Astrocyte (in vitro differentiated cells and primary cell): ENCODE data around the gene DHRS9.

Source experiments
- CTCF ChIP-seq: IDR thresholded peaks from 2 replicates; pipeline ENCODE4 v1.5.1; 2011; ENCODE audit warnings: low read depth, mild to moderate bottlenecking, inconsistent platforms, low read length, moderate library complexity; ENCODE audit not compliant: insufficient read depth
- EZH2 ChIP-seq: IDR thresholded peaks from 2 replicates; pipeline ENCODE4 v1.6.1; 2012; ENCODE audit warnings: mild to moderate bottlenecking, low read length, inconsistent platforms; ENCODE audit not compliant: insufficient read depth

- TF ChIP-seq CTCF, result no peak
- no peak for TF ChIP-seq EZH2
Measured at GRCh38 chr2:169077674-169078240, 8.4 kb downstream of the DHRS9 start.
